Thyroid gland (tissue), 4 donors: Measurements from ENCODE around the gene MGME1.

Experiments used
- POLR2A ChIP-seq, 2 donors: fragments of 450-650 bp; IDR thresholded peaks; one replicate each; pipeline ENCODE4 v1.6.1; 2017; ENCODE audit warnings: antibody characterized with exemption in 2 of 2, mild to moderate bottlenecking in 2 of 2, moderate library complexity in 1 of 2
- TF ChIP-seq, protein P1 (sequence below), 6 experiments: fragments of 200-600 bp in 3 of 6; fragments of 450-650 bp in 3 of 6; sonication (generic) in 3 of 6; IDR thresholded peaks; one replicate each; pipeline ENCODE4 v1.5.1; 2016 to 2019; ENCODE audit warnings: antibody characterized with exemption in 6 of 6, mild to moderate bottlenecking in 2 of 6, inconsistent platforms in 1 of 6, moderate library complexity in 1 of 6

DNA sequence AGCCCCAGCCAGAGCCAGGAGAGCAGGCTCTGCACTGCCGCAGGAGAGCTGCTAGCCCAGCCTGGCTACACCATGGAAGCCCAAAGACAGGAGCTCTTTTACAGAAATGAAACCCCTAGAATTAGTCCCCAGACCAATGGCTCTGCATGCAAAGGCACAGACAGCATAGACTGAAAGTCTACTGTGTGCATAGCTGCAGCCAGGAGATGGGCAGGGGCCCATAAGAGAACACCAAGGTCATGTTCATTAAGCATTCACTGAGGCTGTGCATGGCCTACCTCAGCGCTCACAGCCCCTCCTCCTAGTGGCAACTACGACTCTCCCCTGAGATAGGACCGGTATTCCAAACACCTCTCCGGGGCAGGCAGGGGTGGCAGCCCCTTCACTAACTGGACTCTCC is 35.1 kb upstream of the MGME1 start:
- TF ChIP-seq POLR2A (IDR thresholded peaks at IDR 0.05), result no peak
- TF ChIP-seq, protein P1, sequence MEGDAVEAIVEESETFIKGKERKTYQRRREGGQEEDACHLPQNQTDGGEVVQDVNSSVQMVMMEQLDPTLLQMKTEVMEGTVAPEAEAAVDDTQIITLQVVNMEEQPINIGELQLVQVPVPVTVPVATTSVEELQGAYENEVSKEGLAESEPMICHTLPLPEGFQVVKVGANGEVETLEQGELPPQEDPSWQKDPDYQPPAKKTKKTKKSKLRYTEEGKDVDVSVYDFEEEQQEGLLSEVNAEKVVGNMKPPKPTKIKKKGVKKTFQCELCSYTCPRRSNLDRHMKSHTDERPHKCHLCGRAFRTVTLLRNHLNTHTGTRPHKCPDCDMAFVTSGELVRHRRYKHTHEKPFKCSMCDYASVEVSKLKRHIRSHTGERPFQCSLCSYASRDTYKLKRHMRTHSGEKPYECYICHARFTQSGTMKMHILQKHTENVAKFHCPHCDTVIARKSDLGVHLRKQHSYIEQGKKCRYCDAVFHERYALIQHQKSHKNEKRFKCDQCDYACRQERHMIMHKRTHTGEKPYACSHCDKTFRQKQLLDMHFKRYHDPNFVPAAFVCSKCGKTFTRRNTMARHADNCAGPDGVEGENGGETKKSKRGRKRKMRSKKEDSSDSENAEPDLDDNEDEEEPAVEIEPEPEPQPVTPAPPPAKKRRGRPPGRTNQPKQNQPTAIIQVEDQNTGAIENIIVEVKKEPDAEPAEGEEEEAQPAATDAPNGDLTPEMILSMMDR (IDR thresholded peaks at IDR 0.05), result no peak
